GM23248 (cell line): ENCODE measurements around the gene CDH19.

Experiments used
- EZH2 ChIP-seq: fragments of 200-600 bp; sonication (generic); IDR thresholded peaks from 2 replicates; pipeline ENCODE4 v1.6.1; 2018; ENCODE audit warnings: antibody characterized with exemption, mild to moderate bottlenecking; ENCODE audit not compliant: insufficient read depth, poor library complexity, severe bottlenecking
- EZH2phosphoT487 ChIP-seq: fragments of 200-600 bp; sonication (generic); IDR thresholded peaks from 2 replicates; pipeline ENCODE4 v1.6.1; 2018; ENCODE audit warnings: antibody characterized with exemption, moderate library complexity, mild to moderate bottlenecking, low read depth; ENCODE audit not compliant: insufficient read depth

DNA sequence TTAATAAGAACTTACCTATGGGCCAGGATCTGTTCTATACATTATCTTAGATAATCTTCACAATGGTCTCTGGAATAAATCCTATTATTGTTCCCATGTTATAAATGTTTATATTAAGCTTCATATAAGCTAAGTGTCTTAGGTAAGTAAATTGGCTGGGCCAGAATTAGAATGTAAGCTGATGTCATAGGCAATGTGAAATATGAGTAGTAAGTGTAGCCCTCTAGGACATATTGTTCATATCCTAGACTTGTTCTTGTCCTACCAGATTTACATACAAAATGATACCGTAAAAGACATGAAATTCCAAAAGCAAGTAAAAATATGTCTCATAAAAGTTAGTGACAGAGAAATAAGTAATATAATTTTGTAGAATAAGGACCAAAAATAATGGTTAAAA is 89.9 kb downstream of the CDH19 start:
- no peak for TF ChIP-seq EZH2
- TF ChIP-seq EZH2phosphoT487: no peak
